Activated naive CD8-positive, alpha-beta T cell treated with anti-CD3 and anti-CD28 coated beads, Interleukin-2, amount 10 ng/mL, durations not matched to agents 7 days and 5 days (primary cell): ENCODE measurements around the gene NBPF4. TPM values are rescaled to one million over a fixed set of nuclear protein-coding genes. Genes with fewer than 3 reads are reported as not detected.

Experiments
- total RNA-seq, 2 experiments: library from RNA; stranded (reverse); gene quantifications; one replicate each; pipeline ENCODE4 v1.2.3, GENCODE V29; 2021

The NBPF4 gene
- total RNA-seq, 2 experiments from 2014 or later = 0.11 to 0.20 TPM

Other genes with a start within 250 kb of the NBPF4 start
- 10 to 100 TPM; 25.7 to 26.5 TPM for gene SLC25A24, start 43.7 kb downstream of the NBPF4 start, total RNA-seq
- gene NBPF6, start 206.3 kb upstream of the NBPF4 start, total RNA-seq = not detected